ENCODE measurements around the gene UGT1A6.

DNA sequence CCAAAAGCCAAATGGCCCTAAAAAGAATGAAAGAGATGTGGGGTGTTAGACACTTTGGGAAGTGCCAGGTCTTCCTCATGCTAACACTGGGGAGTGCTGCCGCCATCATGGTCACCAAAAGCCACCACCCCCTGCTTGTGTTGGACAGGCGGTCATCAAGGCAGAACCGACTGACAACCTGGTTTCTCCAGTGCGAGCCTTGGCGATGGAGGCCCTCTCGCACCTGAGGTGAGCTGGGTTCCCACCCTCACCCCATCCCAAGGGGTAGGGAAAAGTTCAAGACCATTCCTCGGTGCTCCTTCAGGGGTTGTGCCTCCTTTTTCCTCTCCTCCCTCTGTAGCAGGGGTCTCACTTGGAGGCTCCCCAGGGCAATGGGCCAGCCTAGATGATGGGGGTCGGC lies 119.0 kb downstream of the UGT1A6 start:
- no peak for TF ChIP-seq GATA2 (IDR thresholded peaks at IDR 0.05; ENCODE audit: low read depth, low read length)
- no peak for TF ChIP-seq GATA3 (IDR thresholded peaks at IDR 0.05; ENCODE audit: low read depth, low read length)

Data from SH-SY5Y (cell line).